ENCODE measurements around the gene MUC16.
"Not testable (repeated sequence)": the region's sequence is repeated elsewhere in the genome, so short reads cannot be mapped to it uniquely, and the experiment has no call there.

Gene MUC16

GRCh38 chr19:9009935-9010651 is at the start of gene MUC16:
Gene MUC16 (minus strand): TSS chr19:9010409.
- DNase-seq, result no peak

- DNase-seq, result no peak
Observed at GRCh38 chr19:9058905-9059667, 48.9 kb upstream of the MUC16 start.

- DNase-seq, result no peak
Observed at GRCh38 chr19:9057505-9058258, 47.5 kb upstream of the MUC16 start.

- not testable (repeated sequence) for DNase-seq
Observed at GRCh38 chr19:9056131-9056530, 45.9 kb upstream of the MUC16 start.

GRCh38 chr19:9054765-9055164 is 44.6 kb upstream of the MUC16 start:
- no peak for DNase-seq

GRCh38 chr19:9054207-9054606 is 44.0 kb upstream of the MUC16 start:
- no peak for DNase-seq

GRCh38 chr19:9053674-9054073 is 43.5 kb upstream of the MUC16 start:
- not testable (repeated sequence) for DNase-seq

- no peak for DNase-seq
Observed at GRCh38 chr19:9052894-9053293, 42.7 kb upstream of the MUC16 start.

GRCh38 chr19:9046694-9047093 is 36.5 kb upstream of the MUC16 start:
- no peak for DNase-seq

GRCh38 chr19:9044449-9044848 is 34.2 kb upstream of the MUC16 start:
- no peak for DNase-seq

GRCh38 chr19:9043524-9043923 is 33.3 kb upstream of the MUC16 start:
- DNase-seq, result no peak

- no peak for DNase-seq
Observed at GRCh38 chr19:9041023-9041422, 30.8 kb upstream of the MUC16 start.

GRCh38 chr19:9040131-9040530 is 29.9 kb upstream of the MUC16 start:
- DNase-seq, result no peak

GRCh38 chr19:9039728-9040127 is 29.5 kb upstream of the MUC16 start:
- no peak for DNase-seq

- DNase-seq, result no peak
Observed at GRCh38 chr19:9037400-9038062, 27.3 kb upstream of the MUC16 start.

GRCh38 chr19:9032136-9032631 is 22.0 kb upstream of the MUC16 start:
- no peak for DNase-seq

GRCh38 chr19:9018163-9018875 is 8.1 kb upstream of the MUC16 start:
- no peak for DNase-seq

- DNase-seq, result no peak
Observed at GRCh38 chr19:9014803-9015202, 4.6 kb upstream of the MUC16 start.

GRCh38 chr19:9013988-9014387 is 3.8 kb upstream of the MUC16 start:
- no peak for DNase-seq

- DNase-seq, result no peak
Observed at GRCh38 chr19:9011875-9012274, 1.7 kb upstream of the MUC16 start.

GRCh38 chr19:9010693-9011092 is 484 bp upstream of the MUC16 start:
- no peak for DNase-seq

GRCh38 chr19:9009431-9009830 is 778 bp downstream of the MUC16 start:
- DNase-seq, result no peak
